ENCODE measurements around the gene JARID2. TPM values are rescaled to one million over a fixed set of nuclear protein-coding genes. Genes with fewer than 3 reads are reported as not detected.

JARID2 gene
- polyA plus RNA-seq, 1 donor, result 13.3 TPM

GRCh38 chr6:15247500-15248450 lies 1.9 kb downstream of the JARID2 start:
- peaks cover 8% of the 10 kb centered on the region for H3K4me1 ChIP-seq (ENCODE audit: control insufficient read depth, insufficient read depth, low read length)
- H3K27me3 ChIP-seq (ENCODE audit: control insufficient read depth, insufficient read depth, low read length), result no peaks in the 10 kb centered on the region
- no peaks in the 10 kb centered on the region for H3K36me3 ChIP-seq (ENCODE audit: control insufficient read depth, insufficient read depth, low read length)
- H3K4me3 ChIP-seq (ENCODE audit: low read length), result peak overlapping the region; percentile 72
- no CpG with 5 or more reads among the region's 75 CpGs for WGBS (ENCODE audit: insufficient coverage, low lambda C conversion rate)
- peak in 1 of 2 donors; percentile 77 for DNase-seq
- H3K9me3 ChIP-seq (ENCODE audit: control insufficient read depth, low read depth, low read length), result no peaks in the 10 kb centered on the region
- H3K27ac ChIP-seq (ENCODE audit: low read length), result peak overlapping the region; percentile 85

GRCh38 chr6:15248451-15249370 lies 2.8 kb downstream of the JARID2 start:
- H3K36me3 ChIP-seq (ENCODE audit: control insufficient read depth, insufficient read depth, low read length), result no peaks in the 10 kb centered on the region
- no CpG with 5 or more reads among the region's 83 CpGs for WGBS (ENCODE audit: insufficient coverage, low lambda C conversion rate)
- peak overlapping the region; percentile 96 for H3K27ac ChIP-seq (ENCODE audit: low read length)
- H3K27me3 ChIP-seq (ENCODE audit: control insufficient read depth, insufficient read depth, low read length), result no peaks in the 10 kb centered on the region
- H3K4me3 ChIP-seq (ENCODE audit: low read length), result peak overlapping the region; percentile 77
- H3K4me1 ChIP-seq (ENCODE audit: control insufficient read depth, insufficient read depth, low read length), result peaks cover 8% of the 10 kb centered on the region
- DNase-seq, result peak; percentile 95 to 96
- no peaks in the 10 kb centered on the region for H3K9me3 ChIP-seq (ENCODE audit: control insufficient read depth, low read depth, low read length)

GRCh38 chr6:15249371-15250019 lies 3.6 kb downstream of the JARID2 start:
- Histone ChIP-seq H3K27me3 (ENCODE audit: control insufficient read depth, insufficient read depth, low read length) (no peaks in the 10 kb centered on the region), H3K4me1 (ENCODE audit: control insufficient read depth, insufficient read depth, low read length) (peaks cover 8% of the 10 kb centered on the region), H3K27ac (ENCODE audit: low read length) (peak overlapping the region; percentile 96), H3K9me3 (ENCODE audit: control insufficient read depth, low read depth, low read length) (no peaks in the 10 kb centered on the region), H3K36me3 (ENCODE audit: control insufficient read depth, insufficient read depth, low read length) (no peaks in the 10 kb centered on the region), H3K4me3 (ENCODE audit: low read length) (peak overlapping the region; percentile 77)
- DNase-seq, result no peak
- WGBS (ENCODE audit: insufficient coverage, low lambda C conversion rate), result 20% methylated on average over 1 of the region's 9 CpGs

- WGBS (ENCODE audit: insufficient coverage, low lambda C conversion rate), result 42% methylated on average over 4 of the region's 15 CpGs
- H3K4me1 ChIP-seq (ENCODE audit: control insufficient read depth, insufficient read depth, low read length), result peaks cover 10% of the 10 kb centered on the region
- H3K27me3 ChIP-seq (ENCODE audit: control insufficient read depth, insufficient read depth, low read length), result no peaks in the 10 kb centered on the region
- H3K36me3 ChIP-seq (ENCODE audit: control insufficient read depth, insufficient read depth, low read length), result no peaks in the 10 kb centered on the region
- H3K9me3 ChIP-seq (ENCODE audit: control insufficient read depth, low read depth, low read length), result no peaks in the 10 kb centered on the region
- H3K4me3 ChIP-seq (ENCODE audit: low read length), result no peak overlapping the region
- H3K27ac ChIP-seq (ENCODE audit: low read length), result no peak overlapping the region
- DNase-seq, result no peak
Measured at GRCh38 chr6:15250187-15251168, 4.6 kb downstream of the JARID2 start.

- Histone ChIP-seq H3K27me3 (ENCODE audit: control insufficient read depth, insufficient read depth, low read length) (no peaks in the 10 kb centered on the region), H3K27ac (ENCODE audit: low read length) (no peak overlapping the region), H3K4me3 (ENCODE audit: low read length) (no peak overlapping the region), H3K36me3 (ENCODE audit: control insufficient read depth, insufficient read depth, low read length) (no peaks in the 10 kb centered on the region), H3K9me3 (ENCODE audit: control insufficient read depth, low read depth, low read length) (no peaks in the 10 kb centered on the region), H3K4me1 (ENCODE audit: control insufficient read depth, insufficient read depth, low read length) (peaks cover 17% of the 10 kb centered on the region)
- DNase-seq, result no peak
- no CpG with 5 or more reads among the region's 3 CpGs for WGBS (ENCODE audit: insufficient coverage, low lambda C conversion rate)
Measured at GRCh38 chr6:15252195-15252594, 6.3 kb downstream of the JARID2 start.

GRCh38 chr6:15253203-15254022 lies 7.5 kb downstream of the JARID2 start:
- H3K27me3 ChIP-seq (ENCODE audit: control insufficient read depth, insufficient read depth, low read length), result no peaks in the 10 kb centered on the region
- H3K9me3 ChIP-seq (ENCODE audit: control insufficient read depth, low read depth, low read length), result no peaks in the 10 kb centered on the region
- WGBS (ENCODE audit: insufficient coverage, low lambda C conversion rate), result 40% methylated on average over 2 of the region's 14 CpGs
- no peaks in the 10 kb centered on the region for H3K36me3 ChIP-seq (ENCODE audit: control insufficient read depth, insufficient read depth, low read length)
- peaks cover 19% of the 10 kb centered on the region for H3K4me1 ChIP-seq (ENCODE audit: control insufficient read depth, insufficient read depth, low read length)
- no peak overlapping the region for H3K27ac ChIP-seq (ENCODE audit: low read length)
- H3K4me3 ChIP-seq (ENCODE audit: low read length), result no peak overlapping the region
- DNase-seq, result peak in 1 of 2 donors; percentile 16

GRCh38 chr6:15254070-15254975 lies 8.5 kb downstream of the JARID2 start:
- 80% methylated on average over 1 of the region's 14 CpGs for WGBS (ENCODE audit: insufficient coverage, low lambda C conversion rate)
- Histone ChIP-seq H3K9me3 (ENCODE audit: control insufficient read depth, low read depth, low read length) (no peaks in the 10 kb centered on the region), H3K4me3 (ENCODE audit: low read length) (no peak overlapping the region), H3K36me3 (ENCODE audit: control insufficient read depth, insufficient read depth, low read length) (no peaks in the 10 kb centered on the region), H3K27ac (ENCODE audit: low read length) (no peak overlapping the region), H3K4me1 (ENCODE audit: control insufficient read depth, insufficient read depth, low read length) (peaks cover 14% of the 10 kb centered on the region), H3K27me3 (ENCODE audit: control insufficient read depth, insufficient read depth, low read length) (no peaks in the 10 kb centered on the region)
- DNase-seq, result no peak

- Histone ChIP-seq H3K4me1 (ENCODE audit: control insufficient read depth, insufficient read depth, low read length) (peaks cover 11% of the 10 kb centered on the region), H3K4me3 (ENCODE audit: low read length) (no peak overlapping the region), H3K27me3 (ENCODE audit: control insufficient read depth, insufficient read depth, low read length) (no peaks in the 10 kb centered on the region), H3K36me3 (ENCODE audit: control insufficient read depth, insufficient read depth, low read length) (no peaks in the 10 kb centered on the region), H3K9me3 (ENCODE audit: control insufficient read depth, low read depth, low read length) (no peaks in the 10 kb centered on the region), H3K27ac (ENCODE audit: low read length) (peak overlapping the region; percentile 65)
- no peak for DNase-seq
- no CpG with 5 or more reads among the region's 1 CpG for WGBS (ENCODE audit: insufficient coverage, low lambda C conversion rate)
Measured at GRCh38 chr6:15255481-15255880, 9.6 kb downstream of the JARID2 start.
